ENCODE data around the gene MAPK8IP2. TPM values are rescaled to one million over a fixed set of nuclear protein-coding genes. Genes with fewer than 3 reads are reported as not detected.
A peak's percentile ranks its signal among the peaks of the same experiment; 100 is the strongest.

The MAPK8IP2 gene
- 0.30 and 0.52 TPM in 2 replicates for total RNA-seq

GRCh38 chr22:50600538-50600937, at the start of gene MAPK8IP2:
MAPK8IP2 (plus strand) TSS chr22:50600793; CDS start chr22:50600819, 26 bp downstream.
- DNase-seq (ENCODE audit: low read depth): no peak

GRCh38 chr22:50551160-50551752, 49.3 kb upstream of the MAPK8IP2 start:
- no peak for DNase-seq (ENCODE audit: low read depth)

- no peak for DNase-seq (ENCODE audit: low read depth)
Measured at GRCh38 chr22:50553310-50553709, 47.3 kb upstream of the MAPK8IP2 start.

GRCh38 chr22:50556703-50557102, 43.9 kb upstream of the MAPK8IP2 start:
- DNase-seq (ENCODE audit: low read depth): no peak

GRCh38 chr22:50560034-50560433, 40.6 kb upstream of the MAPK8IP2 start:
- DNase-seq (ENCODE audit: low read depth): no peak

GRCh38 chr22:50561401-50562358, 38.9 kb upstream of the MAPK8IP2 start:
- no peak for DNase-seq (ENCODE audit: low read depth)

DNA sequence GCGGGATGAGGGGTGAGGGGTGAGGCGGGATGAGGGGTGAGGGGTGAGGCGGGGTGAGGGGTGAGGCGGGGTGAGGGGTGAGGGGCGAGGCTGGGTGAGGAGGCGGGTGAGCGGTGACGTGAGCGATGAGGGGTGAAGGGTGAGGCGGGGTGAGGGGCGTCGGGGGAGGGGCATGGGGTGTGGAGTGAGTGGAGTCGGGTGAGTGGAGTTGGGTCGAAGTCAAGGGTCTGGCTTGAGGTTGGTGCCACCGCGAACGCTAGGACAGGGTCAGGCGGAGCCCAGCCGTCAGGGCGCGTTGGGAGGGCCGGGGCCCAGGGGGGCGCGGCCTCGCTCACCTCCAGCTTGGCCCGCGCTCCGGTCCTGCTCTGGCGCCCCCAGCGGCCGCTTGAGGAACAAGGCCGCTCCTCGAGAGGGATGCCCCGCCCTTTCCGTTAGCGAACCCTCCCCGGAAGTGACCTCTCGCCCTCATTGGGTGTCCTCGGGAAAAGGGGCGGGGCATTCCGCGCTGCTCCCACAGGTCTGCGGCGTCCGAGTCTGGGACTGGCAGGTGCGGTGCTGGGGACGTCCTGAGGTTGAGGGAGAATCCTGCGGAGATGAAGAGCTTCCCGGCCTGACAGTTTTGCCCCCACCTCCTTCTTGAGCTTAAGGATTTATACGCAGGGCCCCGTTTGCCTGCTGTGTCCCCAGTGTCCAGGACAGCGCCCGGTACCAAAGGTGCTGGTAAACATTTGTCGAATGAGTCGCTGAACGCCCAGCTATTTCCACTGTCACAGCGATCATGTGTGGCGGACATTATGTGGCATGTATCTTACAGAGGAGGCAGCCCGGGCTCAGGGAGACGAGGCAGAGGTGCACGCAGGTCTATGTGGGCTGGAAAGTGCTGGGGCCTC, 37.8 kb upstream of the MAPK8IP2 start, which contains the start of gene SYCE3:
TSS of gene SYCE3 (minus strand) at position 397 of the 890 bp plus-strand sequence. CDS start 6,514 bp downstream, outside the sequence.
- peak; percentile 80 for DNase-seq (ENCODE audit: low read depth)

DNA sequence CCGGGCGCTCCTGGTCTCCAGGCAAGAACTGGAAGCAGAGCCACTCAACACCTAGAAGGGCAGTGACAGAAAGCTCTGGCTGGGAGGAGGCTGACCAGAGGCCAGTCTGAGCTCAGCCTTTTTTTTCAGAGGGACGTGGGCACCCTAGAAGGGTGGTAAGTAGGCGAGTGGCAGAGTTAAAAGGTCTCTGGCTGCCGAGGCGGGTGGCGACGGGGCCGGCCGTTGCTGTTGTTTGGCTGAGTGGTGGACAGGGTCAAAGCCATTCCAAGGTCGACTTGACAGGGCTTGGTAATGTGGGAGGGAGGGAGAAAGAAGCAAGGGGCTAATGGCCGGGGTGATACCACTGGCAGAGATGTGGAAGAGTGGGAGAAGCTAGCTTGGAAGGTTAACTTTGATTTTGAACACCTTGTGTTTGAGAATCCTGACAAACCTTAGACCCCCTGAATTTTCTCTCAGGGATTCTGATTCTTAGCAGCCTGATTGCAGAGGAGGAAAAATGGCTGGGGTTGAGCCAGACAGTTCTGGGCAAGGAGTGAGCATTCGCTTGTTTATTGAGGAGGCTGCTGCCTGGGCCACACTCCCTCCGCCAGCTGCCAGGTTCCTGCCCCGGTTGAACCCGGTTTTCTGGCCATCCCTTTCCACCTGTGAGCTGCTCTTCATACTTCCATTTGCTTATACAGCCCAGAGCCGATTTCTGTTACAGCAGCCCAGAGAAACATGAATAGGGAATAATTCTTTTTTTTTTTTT, 37.0 kb upstream of the MAPK8IP2 start:
- DNase-seq (ENCODE audit: low read depth): no peak

- DNase-seq (ENCODE audit: low read depth): no peak
Measured at GRCh38 chr22:50564289-50564688, 36.3 kb upstream of the MAPK8IP2 start.

GRCh38 chr22:50567721-50568252, 32.8 kb upstream of the MAPK8IP2 start:
- no peak for DNase-seq (ENCODE audit: low read depth)

- peak; percentile 23 for DNase-seq (ENCODE audit: low read depth)
Measured at GRCh38 chr22:50568626-50569025, 32.0 kb upstream of the MAPK8IP2 start.

GRCh38 chr22:50569041-50569459, 31.5 kb upstream of the MAPK8IP2 start:
- peak; percentile 20 for DNase-seq (ENCODE audit: low read depth)

DNA sequence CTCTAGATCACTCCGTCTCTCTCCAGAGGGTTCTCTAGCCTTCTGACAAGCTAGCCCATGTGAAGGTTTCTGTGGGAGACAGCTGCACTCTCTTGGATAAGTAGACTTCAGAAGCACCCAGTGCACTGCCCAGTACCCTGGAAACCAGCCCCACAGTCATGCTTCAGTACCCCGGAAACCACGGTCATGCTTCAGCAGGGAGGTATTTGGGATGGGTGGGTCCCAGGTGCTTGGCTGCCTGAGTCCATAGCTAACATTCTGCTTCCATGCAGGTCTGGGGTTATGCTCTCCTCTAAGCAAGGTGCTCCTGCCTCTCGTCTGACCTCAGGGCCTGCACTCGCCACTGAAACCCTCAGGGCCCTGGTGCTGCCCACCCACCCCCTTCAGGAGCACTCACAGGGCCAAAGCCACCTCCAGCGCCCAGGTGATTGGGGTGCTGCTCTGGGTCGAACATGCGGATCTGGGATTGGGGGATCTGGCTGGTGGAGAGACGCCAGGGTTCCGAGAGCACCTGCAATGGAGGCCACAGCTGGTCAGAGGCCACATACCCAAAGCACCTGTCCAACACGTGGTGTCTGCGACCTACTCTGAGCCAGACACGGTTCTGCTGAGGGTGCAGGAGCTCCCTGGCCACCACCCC, 30.6 kb upstream of the MAPK8IP2 start:
- peak; percentile 61 for DNase-seq (ENCODE audit: low read depth)

GRCh38 chr22:50570861-50571260, 29.7 kb upstream of the MAPK8IP2 start:
- DNase-seq (ENCODE audit: low read depth): no peak

GRCh38 chr22:50571264-50572175, 29.1 kb upstream of the MAPK8IP2 start:
- no peak for DNase-seq (ENCODE audit: low read depth)

GRCh38 chr22:50572965-50573364, 27.6 kb upstream of the MAPK8IP2 start:
- no peak for DNase-seq (ENCODE audit: low read depth)

DNA sequence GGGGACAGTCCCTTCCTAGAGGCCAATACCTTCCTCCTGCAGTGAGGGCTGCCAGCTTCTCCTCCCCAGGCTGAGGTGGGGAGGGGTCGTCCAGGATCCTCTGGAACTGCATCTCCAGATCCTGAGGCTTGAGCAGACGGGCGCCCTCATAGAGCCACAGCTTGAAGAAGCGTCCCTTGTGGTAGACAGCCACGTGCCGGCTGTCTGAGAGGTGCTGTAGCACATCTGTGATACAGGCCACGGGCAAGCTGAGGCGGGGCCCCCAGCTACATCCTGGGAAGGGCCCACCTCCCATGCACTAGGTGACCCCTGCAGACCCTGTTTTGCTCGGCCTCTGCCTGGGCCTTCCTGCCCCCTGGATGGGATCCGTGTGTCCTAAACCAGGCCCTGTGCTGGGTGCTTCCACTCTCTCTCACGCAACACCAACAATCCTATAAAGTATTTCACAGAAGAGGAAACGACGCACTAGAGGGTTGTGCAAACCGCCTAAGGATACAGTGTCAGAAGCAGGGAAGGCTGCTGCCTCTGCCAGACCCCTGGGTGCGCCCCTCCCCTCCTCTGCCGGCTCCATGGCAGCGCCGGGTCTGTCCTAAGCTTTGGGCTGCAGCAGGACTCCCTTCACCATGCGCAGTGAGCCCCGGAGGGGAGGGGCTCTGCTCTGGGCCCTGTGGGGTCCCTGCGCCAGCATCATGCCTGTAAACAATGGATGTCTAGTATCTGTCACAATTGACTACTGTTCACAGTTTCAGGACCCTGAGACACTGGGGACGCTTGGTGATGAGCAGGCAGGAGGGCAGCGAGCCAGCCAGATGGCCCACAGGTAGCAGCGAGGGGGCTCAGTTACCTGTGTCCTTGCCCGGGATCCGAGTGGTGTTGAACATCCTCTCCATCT, 26.9 kb upstream of the MAPK8IP2 start:
- DNase-seq (ENCODE audit: low read depth): no peak

DNA sequence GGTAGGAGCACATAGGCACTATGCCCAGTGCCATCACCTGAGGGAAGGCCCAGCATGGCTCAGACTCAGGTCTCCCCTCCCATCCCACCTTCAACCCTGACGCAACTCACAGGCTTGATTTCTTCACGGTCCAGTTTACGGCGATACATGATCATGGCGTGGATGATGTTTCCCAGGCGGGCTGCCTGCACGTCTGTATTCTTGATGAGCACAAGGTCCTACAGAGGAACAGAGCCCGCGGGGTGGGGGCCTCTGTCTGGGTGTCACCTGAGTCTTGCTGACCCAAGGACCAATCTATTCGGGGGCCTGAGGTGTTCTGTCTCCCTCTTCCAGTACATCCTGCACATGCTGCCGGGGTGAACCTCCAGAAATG, 26.2 kb upstream of the MAPK8IP2 start:
- no peak for DNase-seq (ENCODE audit: low read depth)
